T-cell (primary cell): ENCODE results near the gene APOC3. TPM values are rescaled to one million over a fixed set of nuclear protein-coding genes. Genes with fewer than 3 reads are reported as not detected.

Source experiments
- ATAC-seq, 4 experiments: fragments of 200-7000 bp in 3 of 4; fragments of 150-1000 bp in 1 of 4; cut with Tn5 transposase; replicated peaks in 1 of 4; 1 replicate in 3 of 4; 2 replicates in 1 of 4; pipeline ENCODE4 v1.10.0; 2021; ENCODE audit warnings: moderate library complexity in 3 of 4, mild to moderate bottlenecking in 2 of 4, moderate number of reproducible peaks in 1 of 4
- CTCF ChIA-PET, 2 donors: fragments of 300-600 bp; sonication (Branson Sonifier 250); formaldehyde crosslinking; loops; one replicate each; lab custom pipeline; 2022; ENCODE audit warnings: antibody characterized with exemption in 2 of 2; lab: Charles Lee
- POLR2A ChIA-PET, 2 donors: fragments of 300-600 bp; sonication (Branson Sonifier 250); formaldehyde crosslinking; loops; one replicate each; lab custom pipeline; 2022; ENCODE audit warnings: antibody characterized with exemption in 2 of 2; lab: Charles Lee
- DNase-seq, 35 experiments: peaks; one replicate each; pipeline versions ENCODE4 v3.0.0 to v3.0.0-alpha.2; 2013 to 2023
- H3K27ac ChIP-seq: one replicate; pipeline ENCODE4 v1.5.1; 2013; ENCODE audit warnings: low read length
- H3K27me3 ChIP-seq, 2 experiments: replicated peaks in 1 of 2; 1 replicate in 1 of 2; 2 replicates in 1 of 2; pipeline versions ENCODE4 v1.6.1 to v1.7.0; 2013; ENCODE audit warnings: low read length in 1 of 2, mixed read lengths in 1 of 2; ENCODE audit not compliant: control insufficient read depth in 2 of 2, insufficient read depth in 2 of 2; ENCODE audit errors: extremely low read depth in 1 of 2
- H3K36me3 ChIP-seq, 2 donors: 1 replicate in 1 of 2; 2 replicates in 1 of 2; pipeline versions ENCODE4 v1.6.1 to v1.7.0; 2013; ENCODE audit warnings: low read length in 1 of 2; ENCODE audit not compliant: control insufficient read depth in 2 of 2, insufficient read depth in 1 of 2; ENCODE audit errors: extremely low read depth in 1 of 2
- H3K4me1 ChIP-seq, 2 experiments: 1 replicate in 1 of 2; 2 replicates in 1 of 2; pipeline versions ENCODE4 v1.6.1 to v1.7.0; 2013; ENCODE audit warnings: low read length in 2 of 2, mixed read lengths in 1 of 2; ENCODE audit not compliant: insufficient read depth in 2 of 2, control insufficient read depth in 1 of 2; ENCODE audit errors: extremely low read depth in 1 of 2
- H3K4me3 ChIP-seq, 2 donors: 1 replicate in 1 of 2; 2 replicates in 1 of 2; pipeline versions ENCODE4 v1.5.1 to v1.7.0; 2013; ENCODE audit warnings: mild to moderate bottlenecking in 2 of 2, low read length in 1 of 2, moderate library complexity in 1 of 2; ENCODE audit not compliant: control insufficient read depth in 1 of 2; ENCODE audit errors: extremely low read depth in 1 of 2
- H3K9me3 ChIP-seq: 2 replicates; pipeline ENCODE4 v1.7.0; 2013
- H3K27ac Mint-ChIP-seq, 2 donors: one replicate each; pipeline ENCODE4 v1.8.0; 2020 to 2021; ENCODE audit warnings: mild to moderate bottlenecking in 2 of 2, mixed read lengths in 2 of 2
- H3K27me3 Mint-ChIP-seq, 2 donors: one replicate each; pipeline ENCODE4 v1.8.0; 2021 to 2022; ENCODE audit warnings: mixed read lengths in 2 of 2
- H3K36me3 Mint-ChIP-seq: one replicate; pipeline ENCODE4 v1.8.0; 2021; ENCODE audit warnings: mixed read lengths
- H3K4me1 Mint-ChIP-seq, 3 donors: one replicate each; pipeline ENCODE4 v1.8.0; 2020 to 2022; ENCODE audit warnings: mixed read lengths in 3 of 3, mild to moderate bottlenecking in 1 of 3
- H3K4me3 Mint-ChIP-seq, 3 donors: one replicate each; pipeline ENCODE4 v1.8.0; 2020 to 2022; ENCODE audit warnings: mild to moderate bottlenecking in 3 of 3, mixed read lengths in 3 of 3, moderate library complexity in 3 of 3
- H3K9me3 Mint-ChIP-seq, 3 donors: one replicate each; pipeline ENCODE4 v1.8.0; 2020 to 2022; ENCODE audit warnings: mixed read lengths in 3 of 3
- WGBS: methylation state at CpG from one replicate; pipeline ENCODE4 v1.1.5; 2013; ENCODE audit warnings: missing lambda C conversion rate; ENCODE audit not compliant: insufficient coverage; 5-methylcytosine and 5-hydroxymethylcytosine counted together
- total RNA-seq, 35 experiments: library from RNA in 6 of 35; stranded (reverse) in 6 of 35; fragments of 120-200 nt in 1 of 35; gene quantifications; one replicate each; pipeline versions ENCODE4 v1.2.1 to v1.2.4 and lab custom pipeline; 2013 to 2026

The APOC3 gene
- total RNA-seq, 5 donors from 2014 or later (not counting 1 experiment from before 2014, with no cell fraction given) = 3.3 to 4.1 (median 3.7) TPM; not detected in 2

- no peak overlapping the region for H3K27ac Mint-ChIP-seq
- ChIA-PET POLR2A (interaction anchor here in 1 of 2 donors (0.6 kb wide), 1 partner anchor 14 kb away, joined by 5 read pairs; no protein-coding TSS in a partner anchor), CTCF (no interaction called here)
- Histone ChIP-seq H3K4me3 (no peak overlapping the region), H3K36me3 (no peaks in the 10 kb centered on the region), H3K27ac (no peak overlapping the region), H3K4me1 (no peaks in the 10 kb centered on the region), H3K27me3 (no peaks in the 10 kb centered on the region), H3K9me3 (no peaks in the 10 kb centered on the region)
- no peak overlapping the region for H3K4me3 Mint-ChIP-seq
- no CpG with 5 or more reads among the region's 6 CpGs for WGBS
- no peaks in the 10 kb centered on the region for H3K4me1 Mint-ChIP-seq
- ATAC-seq (no peak), DNase-seq (no peak)
- no peaks in the 10 kb centered on the region for H3K27me3 Mint-ChIP-seq
- no peaks in the 10 kb centered on the region for H3K9me3 Mint-ChIP-seq
- no peaks in the 10 kb centered on the region for H3K36me3 Mint-ChIP-seq
Observed at GRCh38 chr11:116814502-116814901, 15.2 kb upstream of the APOC3 start.

- POLR2A ChIA-PET = no interaction called here
- CTCF ChIA-PET = no interaction called here
- no peaks in the 10 kb centered on the region for H3K9me3 Mint-ChIP-seq
- H3K4me3 Mint-ChIP-seq = no peak overlapping the region
- WGBS = 89% methylated on average over 7 of the region's 9 CpGs
- no peak for ATAC-seq
- H3K27me3 ChIP-seq = no peaks in the 10 kb centered on the region
- H3K27ac ChIP-seq = no peak overlapping the region
- no peaks in the 10 kb centered on the region for H3K9me3 ChIP-seq
- no peaks in the 10 kb centered on the region for H3K36me3 Mint-ChIP-seq
- no peaks in the 10 kb centered on the region for H3K4me1 Mint-ChIP-seq
- H3K4me1 ChIP-seq = no peaks in the 10 kb centered on the region
- H3K4me3 ChIP-seq = no peak overlapping the region
- no peaks in the 10 kb centered on the region for H3K36me3 ChIP-seq
- DNase-seq = no peak
- H3K27me3 Mint-ChIP-seq = no peaks in the 10 kb centered on the region
- H3K27ac Mint-ChIP-seq = no peak overlapping the region
Observed at GRCh38 chr11:116819049-116819448, 10.7 kb upstream of the APOC3 start.

GRCh38 chr11:116821050-116821918 is 8.4 kb upstream of the APOC3 start:
- Mint-ChIP-seq H3K27ac (no peak overlapping the region), H3K36me3 (no peaks in the 10 kb centered on the region), H3K4me1 (no peaks in the 10 kb centered on the region), H3K27me3 (no peaks in the 10 kb centered on the region), H3K9me3 (no peaks in the 10 kb centered on the region), H3K4me3 (no peak overlapping the region)
- Histone ChIP-seq H3K9me3 (no peaks in the 10 kb centered on the region), H3K27me3 (no peaks in the 10 kb centered on the region), H3K36me3 (no peaks in the 10 kb centered on the region), H3K27ac (no peak overlapping the region), H3K4me1 (no peaks in the 10 kb centered on the region), H3K4me3 (no peak overlapping the region)
- DNase-seq = no peak
- ATAC-seq = no peak
- ChIA-PET CTCF (no interaction called here), POLR2A (no interaction called here)
- WGBS = 93% methylated on average over 45 of the region's 51 CpGs

- H3K4me1 Mint-ChIP-seq = no peaks in the 10 kb centered on the region
- Histone ChIP-seq H3K36me3 (no peaks in the 10 kb centered on the region), H3K4me3 (no peak overlapping the region), H3K9me3 (no peaks in the 10 kb centered on the region), H3K27me3 (peaks cover 0 to 3% of the 10 kb centered on the region in 2 experiments), H3K4me1 (no peaks in the 10 kb centered on the region), H3K27ac (no peak overlapping the region)
- no peak overlapping the region for H3K27ac Mint-ChIP-seq
- WGBS = 76% methylated on average over 4 of the region's 5 CpGs
- no peaks in the 10 kb centered on the region for H3K9me3 Mint-ChIP-seq
- H3K27me3 Mint-ChIP-seq = no peaks in the 10 kb centered on the region
- DNase-seq = no peak
- ChIA-PET POLR2A (no interaction called here), CTCF (interaction anchor here in 1 of 2 donors (0.6 kb wide), 1 partner anchor 34 kb away, joined by 3 read pairs; no protein-coding TSS in a partner anchor)
- H3K4me3 Mint-ChIP-seq = no peak overlapping the region
- H3K36me3 Mint-ChIP-seq = no peaks in the 10 kb centered on the region
- ATAC-seq = no peak
Observed at GRCh38 chr11:116822575-116822974, 7.1 kb upstream of the APOC3 start.

- no peaks in the 10 kb centered on the region for H3K9me3 ChIP-seq
- no peak within 1 kb of the TSS for H3K27ac ChIP-seq
- ChIA-PET CTCF (interaction anchor here in 1 of 2 donors (0.6 kb wide), 2 partner anchors 34 to 272 kb away, joined by 3 to 4 read pairs; no protein-coding TSS in a partner anchor), POLR2A (no interaction called here)
- H3K27me3 ChIP-seq = peaks cover 0 to 3% of the 10 kb centered on the region in 2 experiments
- Mint-ChIP-seq H3K36me3 (no peaks in the 10 kb centered on the region), H3K27me3 (no peaks in the 10 kb centered on the region), H3K9me3 (no peaks in the 10 kb centered on the region), H3K4me3 (no peak within 1 kb of the TSS), H3K27ac (no peak within 1 kb of the TSS), H3K4me1 (no peaks in the 10 kb centered on the region)
- 73% methylated on average over 7 of the region's 16 CpGs for WGBS
- ATAC-seq = no peak
- no peak within 1 kb of the TSS for H3K4me3 ChIP-seq
- H3K4me1 ChIP-seq = no peaks in the 10 kb centered on the region
- no peak for DNase-seq
- no peaks in the 10 kb centered on the region for H3K36me3 ChIP-seq
Observed at GRCh38 chr11:116823031-116823843, 6.5 kb upstream of the APOC3 start, which contains the start of gene APOA4. Gene APOA4 (minus strand): TSS chr11:116823304. CDS start chr11:116823191, 113 bp downstream.

GRCh38 chr11:116825434-116825833 is 4.3 kb upstream of the APOC3 start:
- Histone ChIP-seq H3K36me3 (no peaks in the 10 kb centered on the region), H3K27ac (no peak overlapping the region), H3K27me3 (peaks cover 0 to 11% of the 10 kb centered on the region in 2 experiments), H3K4me3 (no peak overlapping the region), H3K9me3 (no peaks in the 10 kb centered on the region), H3K4me1 (no peaks in the 10 kb centered on the region)
- ChIA-PET CTCF (interaction anchor here in 1 of 2 donors (0.5 kb wide), 1 partner anchor 61 kb away, joined by 3 read pairs; no protein-coding TSS in a partner anchor), POLR2A (no interaction called here)
- 73% methylated on average over 5 of the region's 5 CpGs for WGBS
- ATAC-seq (no peak), DNase-seq (no peak)
- H3K4me3 Mint-ChIP-seq = no peak overlapping the region
- no peaks in the 10 kb centered on the region for H3K36me3 Mint-ChIP-seq
- H3K9me3 Mint-ChIP-seq = no peaks in the 10 kb centered on the region
- H3K4me1 Mint-ChIP-seq = no peaks in the 10 kb centered on the region
- no peaks in the 10 kb centered on the region for H3K27me3 Mint-ChIP-seq
- H3K27ac Mint-ChIP-seq = no peak overlapping the region
